Fibroblast of skin of scalp (primary cell): ENCODE results near the gene BLID.
A peak's percentile ranks its signal among the peaks of the same experiment; 100 is the strongest.

Experiments
- DNase-seq: peaks from one replicate; pipeline ENCODE4 v3.0.0-alpha.2; 2013

Gene BLID

DNA sequence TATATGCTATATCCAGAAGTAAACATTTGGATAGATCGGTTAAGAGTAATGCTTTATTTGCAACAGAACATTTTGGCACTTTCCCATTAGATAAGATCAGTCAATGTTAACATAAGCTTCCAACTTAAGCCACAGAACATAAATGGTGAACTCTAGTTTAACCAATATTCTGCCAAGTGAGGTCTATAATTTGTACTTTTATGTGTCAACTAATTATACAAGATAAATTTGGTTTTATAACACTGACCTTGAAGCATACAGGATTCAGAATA, 23.5 kb upstream of the BLID start:
- no peak for DNase-seq

DNA sequence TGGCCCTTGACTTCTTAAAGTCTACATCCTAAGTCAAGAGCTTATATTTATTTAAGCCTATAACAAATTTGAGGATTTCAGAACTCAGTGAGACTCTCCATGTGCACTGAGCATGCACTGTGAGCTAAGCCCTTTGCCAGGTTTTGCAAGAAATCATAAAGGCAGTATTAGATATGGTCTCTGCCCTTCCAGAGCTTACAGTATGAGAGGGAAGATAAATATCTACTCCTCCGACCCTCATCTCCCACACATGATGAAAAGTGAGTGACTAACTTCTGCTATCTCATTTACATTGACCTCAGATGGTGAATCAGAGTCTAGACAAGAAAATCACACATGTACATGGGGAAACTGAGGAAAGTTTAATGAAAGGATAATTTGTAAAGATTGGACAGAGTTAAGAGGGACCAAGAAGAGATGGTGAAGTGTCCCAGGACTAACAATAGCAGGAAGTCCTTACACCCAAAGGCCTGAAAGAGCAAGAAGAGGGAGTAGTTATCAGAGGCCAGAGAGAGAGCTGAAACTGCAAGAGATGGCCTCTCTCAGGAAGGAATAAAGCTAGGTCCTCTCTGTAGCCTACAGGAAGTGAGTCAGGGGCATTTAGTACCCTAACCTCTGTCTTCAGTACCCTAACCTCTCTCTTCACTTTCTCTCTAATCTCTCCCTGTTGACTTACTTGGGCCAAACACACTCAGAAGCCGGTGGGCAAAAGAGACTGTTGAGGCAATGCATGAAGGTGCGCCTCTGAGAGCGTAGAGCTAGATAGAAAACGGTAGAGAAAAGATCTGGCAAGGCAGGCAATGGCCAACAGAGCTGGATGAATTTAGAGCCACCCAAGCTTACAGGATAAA, 23.0 kb upstream of the BLID start:
- DNase-seq = no peak

- DNase-seq = peak; percentile 95
Measured at GRCh38 chr11:122137078-122137793, 21.2 kb upstream of the BLID start.

DNA sequence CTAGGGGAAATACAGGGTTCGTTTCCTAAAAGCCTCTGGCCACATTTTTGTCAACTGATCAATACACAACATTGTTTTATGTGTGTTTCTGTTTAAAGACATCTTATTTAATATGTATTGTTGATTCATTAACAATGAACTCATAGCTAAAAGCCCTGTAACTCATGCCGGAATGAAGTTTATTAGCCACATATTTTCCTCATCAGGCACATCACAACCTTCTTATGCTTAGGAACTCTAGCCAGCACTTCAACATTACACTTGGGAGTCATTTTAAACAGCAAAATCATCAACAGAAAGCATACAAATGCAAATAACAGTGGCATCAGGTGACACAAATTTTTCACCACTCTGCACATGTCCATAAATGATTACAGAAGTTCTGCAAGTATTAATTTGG, 15.1 kb upstream of the BLID start:
- DNase-seq = no peak

DNA sequence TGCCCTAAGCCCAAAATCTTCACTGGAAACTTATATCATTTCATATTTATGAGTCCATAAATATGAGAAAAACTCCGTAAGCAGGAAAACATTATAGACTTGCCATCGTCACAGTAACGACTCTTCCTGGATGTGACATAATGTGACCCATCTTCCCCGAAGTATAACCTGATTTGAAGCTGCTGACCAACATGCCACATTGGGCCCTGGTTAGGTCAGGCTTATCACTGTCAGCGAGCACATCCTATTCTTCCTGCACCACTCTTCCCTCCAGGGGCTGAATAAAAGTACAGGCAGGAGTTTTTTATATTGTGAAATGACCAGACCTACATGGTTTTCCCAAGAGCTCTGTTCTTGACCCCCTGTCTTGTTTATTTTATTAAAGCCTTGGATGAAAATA, 12.1 kb upstream of the BLID start:
- DNase-seq = no peak

DNA sequence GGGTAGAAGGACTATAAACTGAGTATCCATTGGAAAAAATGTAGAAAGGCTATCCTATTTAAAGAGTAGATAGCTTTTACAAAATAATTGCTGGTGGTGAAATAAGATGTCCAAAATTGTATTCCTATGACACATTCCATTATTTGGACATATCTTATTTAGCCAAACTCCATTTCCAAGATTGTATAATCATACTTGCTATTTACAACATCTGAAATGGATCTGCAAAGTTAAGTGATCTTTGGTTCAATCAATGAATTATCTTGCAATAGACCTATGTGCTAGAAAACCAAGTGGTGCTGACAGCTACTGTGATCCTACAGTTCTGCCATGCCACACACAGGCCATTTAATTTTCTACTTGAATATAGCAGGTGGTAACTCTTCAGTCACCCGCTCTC, 11.0 kb upstream of the BLID start:
- no peak for DNase-seq

GRCh38 chr11:122126024-122126688, 10.1 kb upstream of the BLID start:
- DNase-seq = no peak

- no peak for DNase-seq
Measured at GRCh38 chr11:122123263-122123929, 7.4 kb upstream of the BLID start.

- DNase-seq = no peak
Measured at GRCh38 chr11:122122179-122122578, 6.2 kb upstream of the BLID start.

DNA sequence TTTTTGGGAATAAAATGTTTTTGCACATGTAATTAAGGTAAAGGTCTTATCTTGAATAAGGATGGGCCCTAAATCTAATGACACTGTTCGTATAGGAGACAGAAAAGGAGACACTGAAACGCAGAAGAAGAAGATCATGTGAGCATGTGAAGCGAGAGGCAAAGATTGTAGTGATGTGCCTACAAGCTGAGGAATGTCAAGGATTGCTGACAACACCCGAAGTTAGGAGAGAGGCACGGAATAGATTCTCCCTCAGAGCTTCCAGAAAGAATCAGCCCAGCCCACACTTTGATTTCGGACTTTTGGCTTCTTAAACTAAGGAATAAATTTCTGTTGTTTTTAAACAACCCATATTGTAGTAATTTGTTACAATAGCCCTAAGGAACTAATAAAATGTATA, 4.1 kb upstream of the BLID start:
- DNase-seq = no peak

- DNase-seq = no peak
Measured at GRCh38 chr11:122116591-122116990, 576 bp upstream of the BLID start.

- DNase-seq = no peak
Measured at GRCh38 chr11:122114976-122115375, 1.0 kb downstream of the BLID start.

- DNase-seq = peak; percentile 56
Measured at GRCh38 chr11:122113836-122114825, 1.9 kb downstream of the BLID start.

- peak; percentile 62 for DNase-seq
Measured at GRCh38 chr11:122112470-122113365, 3.3 kb downstream of the BLID start.

DNA sequence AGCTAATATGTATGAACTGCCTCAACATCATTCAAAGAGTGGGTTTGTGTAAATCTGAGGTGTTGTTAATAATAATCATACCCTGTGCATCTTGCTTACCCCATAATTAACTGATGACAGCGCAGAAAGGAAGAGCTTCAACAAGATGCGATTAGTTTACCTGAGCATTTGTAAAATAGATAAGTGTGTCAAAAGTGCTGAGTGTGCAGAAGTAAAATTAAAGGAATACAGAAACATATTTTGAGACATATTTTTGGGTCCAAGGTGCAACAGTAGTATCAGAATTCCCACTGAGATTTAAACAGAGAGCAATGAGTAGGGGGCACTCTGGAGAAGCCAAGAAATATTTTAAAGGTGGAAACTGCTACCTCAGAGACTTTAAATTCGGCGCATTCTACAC, 6.1 kb downstream of the BLID start:
- no peak for DNase-seq

- DNase-seq = no peak
Measured at GRCh38 chr11:122108828-122109227, 7.2 kb downstream of the BLID start.

DNA sequence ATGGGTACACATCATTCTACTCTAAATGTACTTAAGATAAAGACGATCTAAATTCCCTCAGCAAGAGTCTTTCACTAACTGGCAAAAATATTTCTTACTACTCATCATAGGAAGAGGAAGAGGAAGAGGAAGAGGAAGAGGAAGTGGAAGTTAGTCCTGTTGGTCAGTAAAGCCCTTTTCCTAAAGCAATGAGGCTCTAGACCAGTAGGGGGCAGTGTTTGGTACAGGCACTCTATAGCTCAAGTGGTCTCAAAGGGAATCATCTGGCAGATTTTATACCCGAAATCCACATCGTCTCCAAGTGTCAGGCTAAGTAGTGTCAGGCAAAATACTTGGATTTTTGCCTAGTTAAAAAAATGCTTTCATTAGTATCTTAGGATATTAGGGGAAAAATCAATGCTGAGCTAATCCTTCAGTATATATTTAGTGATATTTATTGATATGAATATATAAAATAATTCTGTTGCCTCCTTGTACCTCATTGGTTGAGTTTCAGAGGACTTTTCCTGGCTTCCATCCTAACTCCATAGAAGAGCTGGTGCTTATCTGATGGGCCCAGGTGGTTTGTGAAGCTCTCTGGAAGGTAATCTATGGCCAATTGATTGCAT, 7.7 kb downstream of the BLID start:
- peak; percentile 63 for DNase-seq

- DNase-seq = no peak
Measured at GRCh38 chr11:122107566-122107965, 8.4 kb downstream of the BLID start.

GRCh38 chr11:122107045-122107444, 9.0 kb downstream of the BLID start:
- DNase-seq = no peak

- no peak for DNase-seq
Measured at GRCh38 chr11:122105044-122105758, 10.8 kb downstream of the BLID start.
